Ishikawa (cell line): ENCODE data around the gene LRRC15.

Source experiments
- CREB1 ChIP-seq: IDR thresholded peaks from 2 replicates; pipeline ENCODE4 v1.6.1; 2012; ENCODE audit warnings: low read depth
- EGR1 ChIP-seq: IDR thresholded peaks from 2 replicates; pipeline ENCODE4 v1.6.1; 2012
- EP300 ChIP-seq: IDR thresholded peaks from 2 replicates; pipeline ENCODE4 v1.6.1; 2012; ENCODE audit warnings: borderline replicate concordance
- FOXM1 ChIP-seq: IDR thresholded peaks from 2 replicates; pipeline ENCODE4 v1.6.1; 2012; ENCODE audit warnings: low read depth, borderline replicate concordance
- RAD21 ChIP-seq: IDR thresholded peaks from 2 replicates; pipeline ENCODE4 v1.6.1; 2012; ENCODE audit warnings: low read depth
- TAF1 ChIP-seq: IDR thresholded peaks from 2 replicates; pipeline ENCODE4 v1.6.1; 2012; ENCODE audit warnings: low read depth, mild to moderate bottlenecking
- YY1 ChIP-seq: IDR thresholded peaks from 2 replicates; pipeline ENCODE4 v1.6.1; 2012; ENCODE audit warnings: low read depth
- ZBTB7A ChIP-seq: IDR thresholded peaks from 2 replicates; pipeline ENCODE4 v1.6.1; 2012; ENCODE audit warnings: low read depth
- TF ChIP-seq, protein P1 (sequence below): IDR thresholded peaks from 2 replicates; pipeline ENCODE4 v1.6.1; 2012; ENCODE audit warnings: low read depth, mild to moderate bottlenecking
- TF ChIP-seq, protein P2 (sequence below): IDR thresholded peaks from 2 replicates; pipeline ENCODE4 v1.6.1; 2012
- TF ChIP-seq, protein P3 (sequence below): IDR thresholded peaks from 2 replicates; pipeline ENCODE4 v1.6.1; 2012

DNA sequence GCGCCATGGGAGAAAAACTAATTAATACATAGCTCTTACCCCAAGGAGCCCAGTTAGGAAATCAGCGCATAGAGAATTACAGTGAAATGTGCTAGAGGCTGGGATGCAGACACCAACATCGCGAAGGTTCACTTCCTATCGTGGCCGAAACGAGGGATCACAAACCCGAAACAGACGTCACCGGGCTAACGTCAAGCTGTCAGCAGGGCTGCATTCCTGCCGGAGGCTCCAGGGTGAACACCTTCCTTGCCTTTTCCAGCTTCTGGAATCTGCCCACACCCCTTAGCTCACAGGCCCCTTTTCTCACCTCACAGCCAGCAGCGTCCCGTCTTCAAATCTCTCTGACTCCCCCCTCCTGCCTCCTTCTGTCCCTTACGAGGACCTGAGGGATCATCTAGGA lies 16.5 kb upstream of the LRRC15 start:
- TF ChIP-seq CREB1, result no peak
- TF ChIP-seq, protein P1, sequence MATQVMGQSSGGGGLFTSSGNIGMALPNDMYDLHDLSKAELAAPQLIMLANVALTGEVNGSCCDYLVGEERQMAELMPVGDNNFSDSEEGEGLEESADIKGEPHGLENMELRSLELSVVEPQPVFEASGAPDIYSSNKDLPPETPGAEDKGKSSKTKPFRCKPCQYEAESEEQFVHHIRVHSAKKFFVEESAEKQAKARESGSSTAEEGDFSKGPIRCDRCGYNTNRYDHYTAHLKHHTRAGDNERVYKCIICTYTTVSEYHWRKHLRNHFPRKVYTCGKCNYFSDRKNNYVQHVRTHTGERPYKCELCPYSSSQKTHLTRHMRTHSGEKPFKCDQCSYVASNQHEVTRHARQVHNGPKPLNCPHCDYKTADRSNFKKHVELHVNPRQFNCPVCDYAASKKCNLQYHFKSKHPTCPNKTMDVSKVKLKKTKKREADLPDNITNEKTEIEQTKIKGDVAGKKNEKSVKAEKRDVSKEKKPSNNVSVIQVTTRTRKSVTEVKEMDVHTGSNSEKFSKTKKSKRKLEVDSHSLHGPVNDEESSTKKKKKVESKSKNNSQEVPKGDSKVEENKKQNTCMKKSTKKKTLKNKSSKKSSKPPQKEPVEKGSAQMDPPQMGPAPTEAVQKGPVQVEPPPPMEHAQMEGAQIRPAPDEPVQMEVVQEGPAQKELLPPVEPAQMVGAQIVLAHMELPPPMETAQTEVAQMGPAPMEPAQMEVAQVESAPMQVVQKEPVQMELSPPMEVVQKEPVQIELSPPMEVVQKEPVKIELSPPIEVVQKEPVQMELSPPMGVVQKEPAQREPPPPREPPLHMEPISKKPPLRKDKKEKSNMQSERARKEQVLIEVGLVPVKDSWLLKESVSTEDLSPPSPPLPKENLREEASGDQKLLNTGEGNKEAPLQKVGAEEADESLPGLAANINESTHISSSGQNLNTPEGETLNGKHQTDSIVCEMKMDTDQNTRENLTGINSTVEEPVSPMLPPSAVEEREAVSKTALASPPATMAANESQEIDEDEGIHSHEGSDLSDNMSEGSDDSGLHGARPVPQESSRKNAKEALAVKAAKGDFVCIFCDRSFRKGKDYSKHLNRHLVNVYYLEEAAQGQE, result no peak
- TF ChIP-seq FOXM1, result no peak
- TF ChIP-seq, protein P2, sequence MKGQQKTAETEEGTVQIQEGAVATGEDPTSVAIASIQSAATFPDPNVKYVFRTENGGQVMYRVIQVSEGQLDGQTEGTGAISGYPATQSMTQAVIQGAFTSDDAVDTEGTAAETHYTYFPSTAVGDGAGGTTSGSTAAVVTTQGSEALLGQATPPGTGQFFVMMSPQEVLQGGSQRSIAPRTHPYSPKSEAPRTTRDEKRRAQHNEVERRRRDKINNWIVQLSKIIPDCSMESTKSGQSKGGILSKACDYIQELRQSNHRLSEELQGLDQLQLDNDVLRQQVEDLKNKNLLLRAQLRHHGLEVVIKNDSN, result no peak
- no peak for TF ChIP-seq EGR1
- TF ChIP-seq TAF1, result no peak
- no peak for TF ChIP-seq ZBTB7A
- no peak for TF ChIP-seq RAD21
- TF ChIP-seq YY1, result no peak
- no peak for TF ChIP-seq EP300
- TF ChIP-seq, protein P3, sequence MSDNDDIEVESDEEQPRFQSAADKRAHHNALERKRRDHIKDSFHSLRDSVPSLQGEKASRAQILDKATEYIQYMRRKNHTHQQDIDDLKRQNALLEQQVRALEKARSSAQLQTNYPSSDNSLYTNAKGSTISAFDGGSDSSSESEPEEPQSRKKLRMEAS, result no peak
